Epithelial cell of prostate (primary cell): Measurements from ENCODE around the gene TAS2R20.

ENCODE experiments used
- DNase-seq: peaks from one replicate; pipeline ENCODE4 v3.0.0-alpha.2; 2011; ENCODE audit warnings: low read depth, low spot score
- H3K27ac ChIP-seq: fragments of 450-650 bp; 2 replicates; pipeline ENCODE4 v1.5.1; 2017; ENCODE audit warnings: mild to moderate bottlenecking

TAS2R20 gene

GRCh38 chr12:10965476-10965875 lies 32.6 kb downstream of the TAS2R20 start:
- no peak overlapping the region for H3K27ac ChIP-seq
- DNase-seq = no peak

- DNase-seq = no peak
- H3K27ac ChIP-seq = no peak overlapping the region
These were observed 37.9 kb downstream of the TAS2R20 start for GRCh38 chr12:10960211-10960610.

GRCh38 chr12:10959804-10960203 lies 38.3 kb downstream of the TAS2R20 start:
- no peak for DNase-seq
- no peak overlapping the region for H3K27ac ChIP-seq

DNA sequence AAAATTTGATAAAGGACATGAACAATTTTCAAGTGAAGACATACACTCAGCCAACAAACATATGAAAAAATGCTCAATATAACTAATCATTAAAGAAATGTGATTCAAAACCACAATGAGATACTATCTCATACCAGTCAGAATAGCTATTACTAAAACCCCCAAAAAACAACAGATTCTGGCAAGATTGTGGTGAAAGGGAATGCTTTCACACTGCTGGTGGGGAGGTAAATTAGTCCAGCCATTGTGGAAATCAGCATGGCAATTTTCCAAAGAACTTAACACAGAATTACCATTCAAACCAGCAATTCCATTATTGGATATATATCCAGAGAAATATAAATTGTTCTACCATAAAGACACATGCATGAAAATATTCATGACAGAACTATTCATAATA lies 40.4 kb downstream of the TAS2R20 start:
- H3K27ac ChIP-seq = no peak overlapping the region
- DNase-seq = no peak

DNA sequence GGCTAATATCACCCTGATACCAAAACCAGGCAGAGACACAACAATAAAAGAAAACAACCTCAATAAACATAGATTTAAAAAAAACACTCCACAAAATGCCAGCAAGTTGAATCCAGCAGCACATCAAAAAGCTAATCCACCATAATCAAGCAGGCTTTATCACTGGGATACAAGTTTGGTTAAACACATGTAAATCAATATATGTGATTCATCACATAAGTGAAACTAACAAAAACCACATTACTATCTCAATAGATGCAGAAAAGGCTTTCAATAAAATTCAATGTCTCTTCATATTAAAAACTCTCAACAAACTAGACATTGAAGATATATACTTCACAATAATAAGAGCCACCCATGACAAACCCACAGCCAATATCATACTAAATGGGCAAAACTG lies 42.0 kb downstream of the TAS2R20 start:
- no peak overlapping the region for H3K27ac ChIP-seq
- DNase-seq = no peak

- DNase-seq = no peak
- no peak overlapping the region for H3K27ac ChIP-seq
These were observed 45.5 kb downstream of the TAS2R20 start for GRCh38 chr12:10952645-10953044.
